HCT116 (cell line): ENCODE results near the gene MYRF. TPM values are rescaled to one million over a fixed set of nuclear protein-coding genes. Genes with fewer than 3 reads are reported as not detected.

Source experiments
- ATAC-seq: fragments of 200-7000 bp; cut with Tn5 transposase; 2 replicates; pipeline ENCODE4 v1.9.1; 2020; ENCODE audit warnings: mild to moderate bottlenecking, moderate library complexity
- BruUV-seq: library from RNA; stranded (reverse); fragments of 400-500 nt; replicated peaks from 2 replicates; lab custom pipeline; 2021; lab: Mats Ljungman, UMichigan
- CTCF ChIA-PET: fragments of 300-600 bp; sonication (Branson Sonifier 250); formaldehyde crosslinking; loops from one replicate; lab custom pipeline; 2021; ENCODE audit warnings: antibody characterized with exemption; lab: Charles Lee
- POLR2A ChIA-PET: fragments of 300-600, 350-600 bp; sonication (Branson Sonifier 250); formaldehyde crosslinking; loops from one replicate; lab custom pipeline; 2021; ENCODE audit warnings: antibody characterized with exemption; lab: Charles Lee
- RAD21 ChIA-PET, 2 experiments: fragments of 300-600 bp; sonication (Branson Sonifier 250); formaldehyde crosslinking; loops; one replicate each; lab custom pipeline; 2023; ENCODE audit warnings: low total read pairs in 2 of 2; ENCODE audit not compliant: uncharacterized antibody in 2 of 2, unreplicated experiment in 2 of 2, low non-redundant PET in 1 of 2; lab: Charles Lee
- DNase-seq: peaks from one replicate; pipeline ENCODE4 v3.0.0-alpha.2; 2010; ENCODE audit warnings: low read depth, low spot score
- H2AFZ ChIP-seq: fragments of 200-600 bp; shearing (Covaris generic), sonication (generic); 2 replicates; pipeline ENCODE4 v1.6.1; 2017; ENCODE audit warnings: low read depth, mixed run types, mixed read lengths, antibody characterized with exemption, low read length; ENCODE audit not compliant: poor library complexity, severe bottlenecking
- H3K27ac ChIP-seq: 2 replicates; pipeline ENCODE4 v1.5.1; 2012; ENCODE audit warnings: low read depth, low read length
- H3K27me3 ChIP-seq: fragments of 200-600 bp; sonication (generic); 2 replicates; pipeline ENCODE4 v1.6.1; 2016; ENCODE audit warnings: mixed run types, low read length, mixed read lengths; ENCODE audit not compliant: insufficient read depth
- H3K36me3 ChIP-seq, 2 experiments: fragments of 200-500 bp in 1 of 2; fragments of 200-600 bp in 1 of 2; sonication (Bioruptor generic) in 1 of 2; sonication (generic) in 1 of 2; 2 replicates each; pipeline versions ENCODE4 v1.5.1 to v1.6.1; 2014 to 2016; ENCODE audit warnings: low read length in 2 of 2, inconsistent platforms in 1 of 2, mixed read lengths in 1 of 2, mixed run types in 1 of 2; ENCODE audit not compliant: insufficient read depth in 2 of 2, control insufficient read depth in 1 of 2
- H3K4me1 ChIP-seq, 2 experiments: fragments of 200-600 bp in 1 of 2; sonication (generic) in 1 of 2; 2 replicates each; pipeline versions ENCODE4 v1.5.1 to v1.6.1; 2012 to 2017; ENCODE audit warnings: low read length in 2 of 2, inconsistent platforms in 1 of 2, mild to moderate bottlenecking in 1 of 2, mixed read lengths in 1 of 2, mixed run types in 1 of 2, moderate library complexity in 1 of 2; ENCODE audit not compliant: insufficient read depth in 2 of 2, control insufficient read depth in 1 of 2
- H3K4me2 ChIP-seq: fragments of 200-600 bp; sonication (generic); 2 replicates; pipeline ENCODE4 v1.6.1; 2017; ENCODE audit warnings: mixed run types, low read length, mixed read lengths
- H3K4me3 ChIP-seq, 2 experiments: fragments of 200-600 bp in 1 of 2; sonication (generic) in 1 of 2; replicated peaks in 1 of 2; 2 replicates each; pipeline ENCODE4 v1.5.1; 2011 to 2016; ENCODE audit warnings: low read length in 2 of 2, control low read depth in 1 of 2, low read depth in 1 of 2, mild to moderate bottlenecking in 1 of 2, mixed read lengths in 1 of 2, mixed run types in 1 of 2
- H3K79me2 ChIP-seq: fragments of 200-600 bp; sonication (generic); 2 replicates; pipeline ENCODE4 v1.6.1; 2017; ENCODE audit warnings: mild to moderate bottlenecking, mixed run types, low read length, moderate library complexity, mixed read lengths; ENCODE audit not compliant: insufficient read depth
- H3K9ac ChIP-seq: fragments of 200-600 bp; sonication (generic); 2 replicates; pipeline ENCODE4 v1.6.1; 2016; ENCODE audit warnings: low read length, mixed read lengths
- H3K9me2 ChIP-seq: fragments of 200-600 bp; sonication (generic), shearing (Covaris generic); 2 replicates; pipeline ENCODE4 v1.6.1; 2017; ENCODE audit warnings: mixed run types, mild to moderate bottlenecking, moderate library complexity; ENCODE audit not compliant: insufficient read depth
- H3K9me3 ChIP-seq, 2 experiments: fragments of 200-500 bp in 1 of 2; fragments of 200-600 bp in 1 of 2; sonication (Bioruptor generic) in 1 of 2; sonication (generic) in 1 of 2; 2 replicates each; pipeline ENCODE4 v1.6.1; 2014 to 2017; ENCODE audit warnings: low read length in 2 of 2, mixed read lengths in 2 of 2, inconsistent platforms in 1 of 2, low read depth in 1 of 2, mild to moderate bottlenecking in 1 of 2, mixed run types in 1 of 2, moderate library complexity in 1 of 2; ENCODE audit not compliant: control insufficient read depth in 1 of 2, insufficient read depth in 1 of 2
- H4K20me1 ChIP-seq: fragments of 200-600 bp; sonication (generic), shearing (Covaris generic); 2 replicates; pipeline ENCODE4 v1.6.1; 2017; ENCODE audit warnings: mixed run types, mild to moderate bottlenecking, moderate library complexity; ENCODE audit not compliant: insufficient read depth
- CBX3 ChIP-seq: IDR thresholded peaks from 2 replicates; pipeline ENCODE4 v1.6.1; 2012; ENCODE audit warnings: low read depth
- CEBPB ChIP-seq: IDR thresholded peaks from 2 replicates; pipeline ENCODE4 v1.6.1; 2012; ENCODE audit warnings: low read depth
- EGR1 ChIP-seq: IDR thresholded peaks from 2 replicates; pipeline ENCODE4 v1.6.1; 2012; ENCODE audit warnings: low read depth
- EZH2 ChIP-seq: fragments of 200-600 bp; sonication (generic); IDR thresholded peaks from 2 replicates; pipeline ENCODE4 v1.6.1; 2017; ENCODE audit warnings: antibody characterized with exemption, mixed run types
- FOSL1 ChIP-seq: IDR thresholded peaks from 2 replicates; pipeline ENCODE4 v1.6.1; 2012; ENCODE audit warnings: low read depth
- JUND ChIP-seq: IDR thresholded peaks from 2 replicates; pipeline ENCODE4 v1.6.1; 2012
- POLR2A ChIP-seq: IDR thresholded peaks from 2 replicates; pipeline ENCODE4 v1.7.0; 2011; ENCODE audit warnings: borderline replicate concordance; ENCODE audit not compliant: insufficient read depth, insufficient read length; ENCODE audit errors: extremely low read depth
- SRF ChIP-seq: IDR thresholded peaks from 2 replicates; pipeline ENCODE4 v1.6.1; 2012; ENCODE audit warnings: low read depth
- ZNF274 ChIP-seq: fragments of 200-500 bp; sonication (Bioruptor generic); IDR thresholded peaks from 2 replicates; pipeline ENCODE4 v1.6.1; 2014; ENCODE audit warnings: mild to moderate bottlenecking, low read depth, low read length, inconsistent platforms
- intact Hi-C: fragments of 100-400 bp; cut with micrococcal nuclease; formaldehyde crosslinking; loops from 2 replicates; pipeline ENCODE4 v1.10.0; 2022
- total RNA-seq: library from RNA; stranded (reverse); gene quantifications from one replicate; pipeline ENCODE4 v1.2.1, GENCODE V29; 2021; ENCODE audit not compliant: unreplicated experiment

MYRF gene
- total RNA-seq, 1 experiment from 2014 or later = 52.3 TPM

GRCh38 chr11:61771195-61771894 is 18.9 kb downstream of the MYRF start:
- Histone ChIP-seq H3K9ac (no peak overlapping the region), H3K4me3 (no peak overlapping the region), H3K9me3 (no peaks in the 10 kb centered on the region), H2AFZ (no peak overlapping the region), H3K9me2 (no peaks in the 10 kb centered on the region)
- CTCF ChIA-PET = no interaction called here
- DNase-seq = no peak
- no TSS peak for BruUV-seq
- TF ChIP-seq SRF = no peak
- TF ChIP-seq, all 23 proteins: peak for 0
- peak; percentile 43; the same call in 1 of the 2 replicates for ATAC-seq
- intact Hi-C loops = no loop called here
- H3K4me2 ChIP-seq = no peak overlapping the region
- H3K79me2 ChIP-seq = no peaks in the 10 kb centered on the region
- no peaks in the 10 kb centered on the region for H3K27me3 ChIP-seq
- RAD21 ChIA-PET = no interaction called here
- H3K36me3 ChIP-seq = no peaks in the 10 kb centered on the region
- POLR2A ChIA-PET = no interaction called here
- H3K27ac ChIP-seq = no peak overlapping the region
- peaks cover 10 to 20% of the 10 kb centered on the region in 2 experiments for H3K4me1 ChIP-seq
- no peaks in the 10 kb centered on the region for H4K20me1 ChIP-seq

- ChIA-PET CTCF (interaction anchor here (1.0 to 1.1 kb wide), 2 partner anchors 25 to 336 kb away, joined by 3 to 8 read pairs; no protein-coding TSS in a partner anchor), POLR2A (interaction anchor here (1.0 kb wide), 1 partner anchor 20 kb away, joined by 3 read pairs; no protein-coding TSS in a partner anchor), RAD21 (interaction anchor here in 1 of 2 experiments (1.3 kb wide), 1 partner anchor 24 kb away, joined by 8 read pairs; no protein-coding TSS in a partner anchor)
- Histone ChIP-seq H3K9ac (no peak overlapping the region), H3K4me2 (peak overlapping the region; percentile 33), H2AFZ (no peak overlapping the region), H3K27ac (peak overlapping the region; percentile 53; the same call in 1 of the 2 replicates), H3K36me3 (no peaks in the 10 kb centered on the region), H3K4me1 (peaks cover 10 to 20% of the 10 kb centered on the region in 2 experiments), H4K20me1 (no peaks in the 10 kb centered on the region), H3K9me2 (no peaks in the 10 kb centered on the region), H3K79me2 (no peaks in the 10 kb centered on the region), H3K27me3 (no peaks in the 10 kb centered on the region), H3K4me3 (no peak overlapping the region), H3K9me3 (no peaks in the 10 kb centered on the region)
- ATAC-seq (no peak), DNase-seq (no peak)
- BruUV-seq = no TSS peak
- intact Hi-C loops = no loop called here
- no peak for TF ChIP-seq POLR2A
- no peak for TF ChIP-seq JUND
- no peak for TF ChIP-seq ZNF274
- no peak for TF ChIP-seq CEBPB
- TF ChIP-seq EZH2 = no peak
- no peak for TF ChIP-seq CBX3
- no peak for TF ChIP-seq FOSL1
- TF ChIP-seq EGR1 = no peak
These were observed 19.6 kb downstream of the MYRF start for GRCh38 chr11:61771985-61772455.
